Fibroblast of the conjunctiva (primary cell): ENCODE measurements around the gene STYK1.

Source experiments
- DNase-seq: peaks from one replicate; pipeline ENCODE4 v3.0.0-alpha.2; 2010; ENCODE audit warnings: low read depth

STYK1 gene

GRCh38 chr12:10673659-10674384, at the start of gene STYK1:
Gene STYK1 (minus strand): TSS chr12:10674052. CDS start chr12:10634618, 39,434 bp downstream.
- no peak for DNase-seq

- DNase-seq = peak; percentile 65
Measured at GRCh38 chr12:10722905-10723746, 49.3 kb upstream of the STYK1 start, which contains the start of gene YBX3. Gene YBX3 (minus strand): TSS chr12:10723323. CDS start chr12:10723111, 212 bp downstream.

- DNase-seq = no peak
Measured at GRCh38 chr12:10722502-10722904, 48.7 kb upstream of the STYK1 start.

- DNase-seq = peak; percentile 96
Measured at GRCh38 chr12:10721651-10722501, 48.0 kb upstream of the STYK1 start.

- DNase-seq = no peak
Measured at GRCh38 chr12:10720974-10721650, 47.3 kb upstream of the STYK1 start.

GRCh38 chr12:10719482-10719881, 45.6 kb upstream of the STYK1 start:
- DNase-seq = no peak

GRCh38 chr12:10718279-10718821, 44.5 kb upstream of the STYK1 start:
- peak; percentile 40 for DNase-seq

- DNase-seq = no peak
Measured at GRCh38 chr12:10717410-10717809, 43.6 kb upstream of the STYK1 start.

GRCh38 chr12:10716704-10717315, 43.0 kb upstream of the STYK1 start:
- DNase-seq = peak; percentile 69

- no peak for DNase-seq
Measured at GRCh38 chr12:10716277-10716676, 42.4 kb upstream of the STYK1 start.

- no peak for DNase-seq
Measured at GRCh38 chr12:10715491-10715890, 41.6 kb upstream of the STYK1 start.

GRCh38 chr12:10709808-10710207, 36.0 kb upstream of the STYK1 start:
- DNase-seq = no peak

GRCh38 chr12:10708862-10709261, 35.0 kb upstream of the STYK1 start:
- DNase-seq = no peak

GRCh38 chr12:10705655-10706054, 31.8 kb upstream of the STYK1 start:
- DNase-seq = peak; percentile 41

GRCh38 chr12:10701843-10702242, 28.0 kb upstream of the STYK1 start:
- no peak for DNase-seq

- DNase-seq = no peak
Measured at GRCh38 chr12:10701131-10701681, 27.4 kb upstream of the STYK1 start.

- no peak for DNase-seq
Measured at GRCh38 chr12:10700581-10700980, 26.7 kb upstream of the STYK1 start.

- no peak for DNase-seq
Measured at GRCh38 chr12:10697862-10698261, 24.0 kb upstream of the STYK1 start.

GRCh38 chr12:10697156-10697555, 23.3 kb upstream of the STYK1 start:
- no peak for DNase-seq

- DNase-seq = no peak
Measured at GRCh38 chr12:10690906-10691305, 17.1 kb upstream of the STYK1 start.

GRCh38 chr12:10689146-10689545, 15.3 kb upstream of the STYK1 start:
- DNase-seq = no peak
